GM12892 (cell line): ENCODE measurements around the gene KLB.

Source experiments
- POLR2A ChIP-seq: IDR thresholded peaks from 2 replicates; pipeline ENCODE4 v1.6.1; 2011; ENCODE audit warnings: low read depth, low read length, control low read depth
- POLR2AphosphoS5 ChIP-seq: IDR thresholded peaks from 2 replicates; pipeline ENCODE4 v1.6.1; 2011; ENCODE audit warnings: low read depth, low read length, control low read depth

GRCh38 chr4:39410415-39410814 lies 3.7 kb downstream of the KLB start:
- no peak for TF ChIP-seq POLR2AphosphoS5
- no peak for TF ChIP-seq POLR2A
